Activated naive CD4-positive, alpha-beta T cell treated with anti-CD3 and anti-CD28 coated beads, Interleukin-2, amount 10 ng/mL, durations not matched to agents 7 days and 5 days (primary cell): ENCODE results near the gene NOSTRIN.
"Not testable (repeated sequence)": the region's sequence is repeated elsewhere in the genome, so short reads cannot be mapped to it uniquely, and the experiment has no call there.

ENCODE experiments used
- CTCF ChIA-PET: fragments of 350-600 bp; sonication (Branson Sonifier 250); formaldehyde crosslinking; loops from one replicate; lab custom pipeline; 2021; ENCODE audit warnings: antibody characterized with exemption; lab: Charles Lee
- DNase-seq: peaks from one replicate; pipeline ENCODE4 v3.0.0-alpha.2; 2020
- H3K27ac Mint-ChIP-seq: one replicate; pipeline ENCODE4 v1.8.0; 2021; ENCODE audit warnings: mild to moderate bottlenecking, moderate library complexity, mixed read lengths
- H3K27me3 Mint-ChIP-seq: one replicate; pipeline ENCODE4 v1.8.0; 2021; ENCODE audit warnings: mild to moderate bottlenecking, mixed read lengths
- H3K36me3 Mint-ChIP-seq: one replicate; pipeline ENCODE4 v1.8.0; 2021; ENCODE audit warnings: mixed read lengths
- H3K4me1 Mint-ChIP-seq: one replicate; pipeline ENCODE4 v1.8.0; 2021; ENCODE audit warnings: mixed read lengths
- H3K4me3 Mint-ChIP-seq: one replicate; pipeline ENCODE4 v1.8.0; 2021; ENCODE audit warnings: mild to moderate bottlenecking, moderate library complexity, mixed read lengths
- H3K9me3 Mint-ChIP-seq: one replicate; pipeline ENCODE4 v1.8.0; 2021; ENCODE audit warnings: mixed read lengths

The NOSTRIN gene

GRCh38 chr2:168853471-168853870 lies 51.0 kb downstream of the NOSTRIN start:
- H3K36me3 Mint-ChIP-seq: peaks cover 44% of the 10 kb centered on the region
- H3K4me1 Mint-ChIP-seq: no peaks in the 10 kb centered on the region
- no peak for DNase-seq
- no peaks in the 10 kb centered on the region for H3K9me3 Mint-ChIP-seq
- no peak overlapping the region for H3K4me3 Mint-ChIP-seq
- CTCF ChIA-PET: no interaction called here
- H3K27me3 Mint-ChIP-seq: no peaks in the 10 kb centered on the region
- H3K27ac Mint-ChIP-seq: no peak overlapping the region

- H3K27ac Mint-ChIP-seq: no peak overlapping the region
- H3K9me3 Mint-ChIP-seq: no peaks in the 10 kb centered on the region
- CTCF ChIA-PET: interaction anchor here (0.6 kb wide), 1 partner anchor 33 kb away, joined by 3 read pairs; no protein-coding TSS in a partner anchor
Observed at GRCh38 chr2:168854651-168855050, 52.2 kb downstream of the NOSTRIN start.

GRCh38 chr2:168855601-168856000 lies 53.2 kb downstream of the NOSTRIN start:
- Mint-ChIP-seq H3K36me3 (peaks cover 57% of the 10 kb centered on the region), H3K27ac (no peak overlapping the region), H3K4me1 (no peaks in the 10 kb centered on the region), H3K27me3 (no peaks in the 10 kb centered on the region), H3K4me3 (no peak overlapping the region), H3K9me3 (no peaks in the 10 kb centered on the region)
- no peak for DNase-seq
- CTCF ChIA-PET: no interaction called here

More at GRCh38 chr2:168854651-168855050, 52.2 kb downstream of the NOSTRIN start:
- H3K4me1 Mint-ChIP-seq: no peaks in the 10 kb centered on the region
- H3K36me3 Mint-ChIP-seq: peaks cover 54% of the 10 kb centered on the region
- DNase-seq: no peak
- H3K27me3 Mint-ChIP-seq: no peaks in the 10 kb centered on the region
- no peak overlapping the region for H3K4me3 Mint-ChIP-seq

GRCh38 chr2:168858146-168858545 lies 55.7 kb downstream of the NOSTRIN start:
- no peak for DNase-seq
- H3K4me3 Mint-ChIP-seq: no peak overlapping the region
- no peaks in the 10 kb centered on the region for H3K27me3 Mint-ChIP-seq
- H3K9me3 Mint-ChIP-seq: no peaks in the 10 kb centered on the region
- no peaks in the 10 kb centered on the region for H3K4me1 Mint-ChIP-seq
- CTCF ChIA-PET: no interaction called here
- no peak overlapping the region for H3K27ac Mint-ChIP-seq
- H3K36me3 Mint-ChIP-seq: peaks cover 62% of the 10 kb centered on the region

- H3K4me1 Mint-ChIP-seq, CTCF ChIA-PET, H3K9me3 Mint-ChIP-seq, H3K27ac Mint-ChIP-seq, H3K4me3 Mint-ChIP-seq, DNase-seq, H3K27me3 Mint-ChIP-seq: not testable (repeated sequence)
- H3K36me3 Mint-ChIP-seq: peaks cover 74% of the 10 kb centered on the region
Observed at GRCh38 chr2:168867164-168867563, 64.7 kb downstream of the NOSTRIN start.

- H3K4me3 Mint-ChIP-seq, DNase-seq, H3K27ac Mint-ChIP-seq, H3K4me1 Mint-ChIP-seq, H3K27me3 Mint-ChIP-seq, CTCF ChIA-PET, H3K9me3 Mint-ChIP-seq: not testable (repeated sequence)
- H3K36me3 Mint-ChIP-seq: peaks cover 73% of the 10 kb centered on the region
Observed at GRCh38 chr2:168870369-168870768, 67.9 kb downstream of the NOSTRIN start.

- H3K9me3 Mint-ChIP-seq, H3K4me3 Mint-ChIP-seq, H3K27ac Mint-ChIP-seq, CTCF ChIA-PET, DNase-seq, H3K27me3 Mint-ChIP-seq, H3K4me1 Mint-ChIP-seq: not testable (repeated sequence)
- peaks cover 70% of the 10 kb centered on the region for H3K36me3 Mint-ChIP-seq
Observed at GRCh38 chr2:168870824-168871223, 68.4 kb downstream of the NOSTRIN start.

- Mint-ChIP-seq H3K27ac (no peak overlapping the region), H3K27me3 (no peaks in the 10 kb centered on the region), H3K9me3 (no peaks in the 10 kb centered on the region), H3K36me3 (peaks cover 50% of the 10 kb centered on the region), H3K4me3 (no peak overlapping the region), H3K4me1 (no peaks in the 10 kb centered on the region)
- CTCF ChIA-PET: no interaction called here
- no peak for DNase-seq
Observed at GRCh38 chr2:168874368-168875054, 72.1 kb downstream of the NOSTRIN start.

GRCh38 chr2:168882163-168882562 lies 79.7 kb downstream of the NOSTRIN start:
- CTCF ChIA-PET, H3K27me3 Mint-ChIP-seq, H3K27ac Mint-ChIP-seq, H3K4me1 Mint-ChIP-seq, H3K9me3 Mint-ChIP-seq, DNase-seq, H3K4me3 Mint-ChIP-seq: not testable (repeated sequence)
- peaks cover 39% of the 10 kb centered on the region for H3K36me3 Mint-ChIP-seq

- CTCF ChIA-PET: interaction anchor here (0.6 kb wide), 1 partner anchor 536 kb away, joined by 3 read pairs; no protein-coding TSS in a partner anchor
- Mint-ChIP-seq H3K9me3 (no peaks in the 10 kb centered on the region), H3K4me1 (peaks cover 24% of the 10 kb centered on the region), H3K4me3 (no peak overlapping the region), H3K27ac (no peak overlapping the region), H3K27me3 (no peaks in the 10 kb centered on the region), H3K36me3 (peaks cover 52% of the 10 kb centered on the region)
- DNase-seq: no peak
Observed at GRCh38 chr2:168884975-168885374, 82.5 kb downstream of the NOSTRIN start.

- Mint-ChIP-seq H3K27ac (peak overlapping the region; percentile 88), H3K36me3 (peaks cover 36% of the 10 kb centered on the region), H3K27me3 (peaks cover 20% of the 10 kb centered on the region), H3K4me1 (peaks cover 30% of the 10 kb centered on the region), H3K9me3 (no peaks in the 10 kb centered on the region), H3K4me3 (peak overlapping the region; percentile 92)
- CTCF ChIA-PET: no interaction called here
- no peak for DNase-seq
Observed at GRCh38 chr2:168889635-168890005, 87.2 kb downstream of the NOSTRIN start.

- H3K27ac Mint-ChIP-seq: peak within 1 kb of the TSS; percentile 88
- H3K4me3 Mint-ChIP-seq: peak within 1 kb of the TSS; percentile 92
- H3K4me1 Mint-ChIP-seq: peaks cover 30% of the 10 kb centered on the region
- CTCF ChIA-PET: no interaction called here
- peaks cover 20% of the 10 kb centered on the region for H3K27me3 Mint-ChIP-seq
- DNase-seq: peak; percentile 94
- H3K36me3 Mint-ChIP-seq: peaks cover 31% of the 10 kb centered on the region
- H3K9me3 Mint-ChIP-seq: no peaks in the 10 kb centered on the region
Observed at GRCh38 chr2:168890006-168890782, 87.8 kb downstream of the NOSTRIN start, which contains the start of gene SPC25. TSS of gene SPC25 (minus strand) at chr2:168890430. CDS start at chr2:168889519, 911 bp downstream.

- Mint-ChIP-seq H3K36me3 (peaks cover 20% of the 10 kb centered on the region), H3K27ac (no peak overlapping the region), H3K4me1 (peaks cover 25% of the 10 kb centered on the region), H3K9me3 (no peaks in the 10 kb centered on the region), H3K27me3 (peaks cover 27% of the 10 kb centered on the region), H3K4me3 (no peak overlapping the region)
- CTCF ChIA-PET: no interaction called here
- DNase-seq: no peak
Observed at GRCh38 chr2:168892327-168892726, 89.9 kb downstream of the NOSTRIN start.

GRCh38 chr2:168894101-168894500 lies 91.7 kb downstream of the NOSTRIN start:
- peaks cover 32% of the 10 kb centered on the region for H3K27me3 Mint-ChIP-seq
- H3K36me3 Mint-ChIP-seq: peaks cover 8% of the 10 kb centered on the region
- no peak overlapping the region for H3K4me3 Mint-ChIP-seq
- no peaks in the 10 kb centered on the region for H3K9me3 Mint-ChIP-seq
- H3K27ac Mint-ChIP-seq: no peak overlapping the region
- no peak for DNase-seq
- CTCF ChIA-PET: interaction anchor here (0.7 kb wide), 1 partner anchor 161 kb away, joined by 3 read pairs; no protein-coding TSS in a partner anchor
- H3K4me1 Mint-ChIP-seq: peaks cover 16% of the 10 kb centered on the region
